Fibroblast of the conjunctiva (primary cell): ENCODE measurements around the gene MYO5B.
"Not testable (repeated sequence)": the region's sequence is repeated elsewhere in the genome, so short reads cannot be mapped to it uniquely, and the experiment has no call there.

Experiments used
- DNase-seq: peaks from one replicate; pipeline ENCODE4 v3.0.0-alpha.2; 2010; ENCODE audit warnings: low read depth

The MYO5B gene

DNA sequence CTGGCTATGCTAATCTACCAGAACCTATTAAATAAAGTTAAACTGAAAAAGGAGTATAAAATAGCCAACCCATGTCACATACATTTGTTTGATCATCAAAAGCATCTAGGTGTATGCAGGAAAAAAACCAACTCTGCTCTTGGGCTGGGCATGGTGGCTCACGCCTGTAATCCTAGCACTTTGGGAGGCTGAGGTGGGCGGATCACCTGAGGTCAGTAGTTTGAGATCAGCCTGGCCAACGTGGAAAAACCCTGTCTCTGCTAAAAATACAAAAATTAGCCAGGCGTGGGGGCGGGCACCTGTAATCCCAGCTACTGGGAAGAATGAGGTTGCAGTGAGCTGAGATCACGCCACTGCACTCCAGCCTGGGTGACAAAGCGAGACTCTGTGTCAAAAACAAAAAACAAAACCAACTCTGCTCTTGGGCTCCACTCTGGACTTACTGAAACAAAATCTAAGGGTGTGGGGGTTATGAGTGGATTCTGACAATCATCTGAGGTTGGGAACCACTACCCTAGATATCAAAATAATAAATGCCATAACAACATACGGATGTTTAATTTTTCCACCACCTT is 405.3 kb downstream of the MYO5B start:
- not testable (repeated sequence) for DNase-seq

DNA sequence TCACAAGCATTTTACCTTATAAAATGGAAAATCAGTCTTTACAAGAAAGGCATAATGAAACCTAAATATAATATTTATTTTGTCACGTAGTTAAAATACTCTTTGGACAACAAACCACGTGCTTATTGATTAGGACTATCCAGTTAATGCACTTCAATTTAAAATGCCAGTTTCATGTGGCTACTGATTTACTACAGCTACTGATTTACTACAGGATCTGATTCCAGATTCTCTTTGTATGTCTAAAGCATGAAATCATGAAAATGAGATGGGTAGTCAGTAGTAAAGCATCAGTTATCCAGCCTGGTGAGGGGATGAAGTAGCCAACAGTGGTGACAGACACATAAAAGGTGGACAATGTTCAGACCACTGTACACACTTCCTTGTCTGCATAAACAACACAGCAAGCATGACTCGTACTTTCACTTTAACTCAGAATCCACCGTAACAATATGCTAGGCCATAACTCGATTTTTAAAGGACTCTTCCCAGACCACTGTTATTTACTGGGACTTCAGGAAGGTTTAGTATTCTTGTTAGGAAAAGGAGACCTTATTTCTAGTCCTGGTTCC is 406.5 kb downstream of the MYO5B start:
- DNase-seq: no peak

DNA sequence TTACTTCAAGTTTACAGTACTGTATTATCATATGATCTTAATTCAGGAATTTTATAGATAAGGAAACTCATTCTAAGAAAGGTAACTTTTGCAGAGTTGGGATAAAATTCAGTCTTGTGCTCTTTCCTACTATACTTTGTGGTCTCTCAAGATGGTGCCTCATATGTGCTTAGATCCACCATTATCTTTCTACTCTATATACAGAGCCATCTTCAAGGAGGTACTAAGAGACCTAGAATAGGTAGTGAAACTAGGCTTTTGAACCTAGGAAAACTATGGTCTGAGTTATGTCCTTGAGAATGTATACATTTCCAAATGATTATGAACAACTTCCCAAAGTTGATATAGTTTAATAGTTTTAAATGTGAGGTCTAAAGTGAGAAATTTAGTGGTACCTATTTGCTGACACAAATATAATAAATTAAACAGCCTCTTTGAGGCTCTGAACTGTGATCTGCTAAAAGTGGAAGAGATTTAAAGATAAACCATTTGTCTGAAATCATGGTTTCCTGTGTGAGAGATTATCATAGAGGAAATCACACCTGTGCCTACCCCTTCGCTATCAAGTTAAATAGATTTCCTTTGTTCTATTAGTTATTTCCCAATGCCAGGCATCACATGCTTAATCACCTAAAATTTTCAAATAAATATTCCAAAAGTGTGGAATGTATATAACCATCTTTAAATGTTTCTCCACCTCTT is 408.8 kb downstream of the MYO5B start:
- no peak for DNase-seq

DNA sequence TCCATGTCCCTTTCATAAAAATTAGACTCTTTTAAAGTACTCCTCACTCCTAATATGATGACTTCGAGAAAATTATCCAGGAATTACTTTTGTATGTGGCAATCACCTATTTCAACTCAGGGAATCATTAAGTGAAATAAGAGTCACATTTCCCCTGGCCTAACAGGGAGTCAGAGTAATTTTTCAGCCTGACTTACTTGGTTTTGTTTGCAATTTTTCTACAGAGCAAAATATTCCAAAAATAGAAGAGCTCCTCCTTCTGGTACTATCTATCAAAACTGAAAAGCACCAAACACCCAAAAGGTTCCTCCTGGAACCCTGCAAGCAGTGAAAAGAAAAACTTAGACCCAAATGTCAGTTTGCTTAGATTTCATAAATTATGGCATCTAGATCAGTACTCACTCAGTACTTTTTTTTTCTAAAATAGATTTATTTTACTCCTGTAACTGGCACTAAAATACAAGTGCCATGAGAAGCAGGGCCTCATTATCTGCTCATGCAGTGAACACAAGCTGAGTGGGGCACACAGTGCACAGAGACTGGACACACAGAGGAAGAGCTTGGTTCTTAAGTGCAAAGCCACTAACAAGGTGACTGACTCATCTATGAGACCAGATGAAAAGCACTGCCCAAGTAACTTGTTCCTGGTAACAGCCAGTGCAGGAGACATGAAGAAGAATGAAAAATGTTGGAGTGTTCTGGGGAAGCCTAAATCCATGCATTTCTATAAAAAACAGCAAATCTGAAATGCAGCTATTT is 410.3 kb downstream of the MYO5B start:
- no peak for DNase-seq

DNA sequence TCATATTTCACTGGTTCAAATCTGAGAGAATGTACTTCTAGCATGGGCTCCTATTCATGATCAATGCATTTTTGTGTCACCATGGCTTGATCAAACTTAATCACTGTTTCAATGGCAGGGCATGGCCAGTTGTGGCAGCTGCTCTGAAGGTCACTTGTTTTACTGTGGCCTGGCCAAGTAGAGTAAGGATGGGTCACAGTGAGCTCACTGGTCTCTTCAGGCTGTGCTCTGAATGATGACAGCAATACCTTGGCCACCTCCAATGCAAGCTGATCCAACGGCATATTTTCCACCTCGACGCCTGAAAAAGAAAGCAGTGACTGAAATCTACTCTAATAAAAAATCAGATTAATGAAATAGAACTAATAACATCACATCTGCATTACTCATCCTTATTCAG is 411.3 kb downstream of the MYO5B start:
- DNase-seq: not testable (repeated sequence)

DNA sequence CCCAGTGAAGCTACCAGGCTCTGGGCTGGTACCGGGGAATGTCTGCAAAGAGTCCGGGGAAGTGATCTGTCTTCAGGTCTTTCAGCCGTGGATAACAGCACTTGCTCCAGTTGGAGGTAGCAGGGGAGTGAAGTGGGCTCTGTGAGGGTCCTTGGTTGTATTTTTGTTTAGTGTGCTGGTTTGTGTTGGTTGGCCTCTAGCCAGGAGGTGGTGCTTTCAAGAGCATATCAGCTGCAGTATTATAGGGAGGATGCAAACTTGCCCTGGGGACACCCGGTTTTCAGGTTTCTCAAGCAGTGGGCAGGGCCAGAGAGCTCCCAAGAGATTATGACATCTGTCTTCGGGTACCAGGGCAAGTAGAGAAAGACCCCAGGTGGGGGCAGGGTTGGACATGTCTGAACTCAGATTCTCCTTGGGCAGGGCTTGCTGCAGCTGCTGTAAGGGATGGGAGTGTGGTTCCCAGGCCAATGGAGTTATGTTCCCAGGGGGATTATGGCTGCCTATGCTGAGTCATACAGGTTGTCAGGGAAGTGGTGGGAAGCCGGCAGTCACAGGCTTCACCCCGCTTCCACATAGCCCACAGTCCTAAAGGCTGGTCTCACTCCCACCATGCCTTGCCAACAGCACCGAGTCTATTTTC is 416.0 kb downstream of the MYO5B start:
- no peak for DNase-seq
